ENCODE results near the gene CALCB.

GRCh38 chr11:15038963-15039362 is 34.4 kb upstream of the CALCB start:
- TF ChIP-seq CTCF (IDR thresholded peaks at IDR 0.05) (no peak), EP300 (IDR thresholded peaks at IDR 0.05) (no peak), POLR2A (IDR thresholded peaks at IDR 0.05) (no peak), POLR2AphosphoS5 (IDR thresholded peaks at IDR 0.05) (no peak)
